K562 (cell line): Measurements from ENCODE around the gene YIF1A. TPM values are rescaled to one million over a fixed set of nuclear protein-coding genes. Genes with fewer than 3 reads are reported as not detected.

Experiments
- ATAC-seq: fragments of 200-7000 bp; cut with Tn5 transposase; 3 replicates; pipeline ENCODE4 v1.9.1; 2020; ENCODE audit warnings: moderate library complexity
- BruUV-seq: library from RNA; stranded (reverse); fragments of 400-500 nt; replicated peaks from 2 replicates; lab custom pipeline; 2021; lab: Mats Ljungman, UMichigan
- CTCF ChIA-PET: fragments of 300-600 bp; formaldehyde crosslinking; extraction: SDS; loops from one replicate; lab custom pipeline; 2021; ENCODE audit warnings: low intra/inter-chr PET ratio; lab: Yijun Ruan, JAX
- POLR2A ChIA-PET: fragments of 300-600, 350-650 bp; sonication (Branson Sonifier 250); formaldehyde crosslinking; extraction: SDS; loops from one replicate; lab custom pipeline; 2021; ENCODE audit warnings: antibody characterized with exemption, inconsistent platforms; lab: Yijun Ruan, JAX
- DNase-seq, 4 experiments: peaks; one replicate each; pipeline versions ENCODE4 v3.0.0 to v3.0.0-alpha.2; 2011 to 2018; ENCODE audit warnings: low spot score in 3 of 4, mixed read lengths in 3 of 4; ENCODE audit errors: extremely low read depth in 1 of 4
- FAIRE-seq: peaks from 2 replicates; lab custom pipeline; 2011; peaks lifted over from hg19 to GRCh38; lab: Jason Lieb, UNC
- H2AFZ ChIP-seq: 2 replicates; pipeline ENCODE4 v1.6.0; 2011; ENCODE audit warnings: low read depth, low read length, control low read depth, inconsistent platforms
- H3K27ac ChIP-seq: fragments of 200-600 bp; 3 replicates; pipeline ENCODE4 v1.8.0; 2011; ENCODE audit warnings: low read depth, mild to moderate bottlenecking, control low read depth, inconsistent platforms, low read length, moderate library complexity, mixed read lengths; ENCODE audit errors: extremely low read depth
- H3K27me3 ChIP-seq, 2 experiments: fragments of 300-600 bp in 1 of 2; 2 replicates in 1 of 2; 3 replicates in 1 of 2; pipeline versions ENCODE4 v1.6.0 to v1.8.0; 2011; ENCODE audit warnings: inconsistent platforms in 2 of 2, low read length in 2 of 2, mild to moderate bottlenecking in 1 of 2, mixed read lengths in 1 of 2, moderate library complexity in 1 of 2; ENCODE audit not compliant: control insufficient read depth in 2 of 2, insufficient read depth in 2 of 2
- H3K36me3 ChIP-seq: fragments of 300-600 bp; 3 replicates; pipeline ENCODE4 v1.8.0; 2011; ENCODE audit warnings: mild to moderate bottlenecking, low read length, inconsistent platforms; ENCODE audit not compliant: control insufficient read depth, insufficient read depth
- H3K4me1 ChIP-seq, 2 experiments: fragments of 200-600 bp in 1 of 2; replicated peaks in 1 of 2; 2 replicates in 1 of 2; 3 replicates in 1 of 2; pipeline versions ENCODE4 v1.5.1 to v1.8.0; 2011; ENCODE audit warnings: inconsistent platforms in 2 of 2, low read length in 2 of 2, mild to moderate bottlenecking in 1 of 2, mixed read lengths in 1 of 2, moderate library complexity in 1 of 2; ENCODE audit not compliant: control insufficient read depth in 2 of 2, insufficient read depth in 2 of 2
- H3K4me2 ChIP-seq: 2 replicates; pipeline ENCODE4 v1.6.1; 2011; ENCODE audit warnings: low read length, control low read depth, inconsistent platforms, mixed read lengths; ENCODE audit not compliant: insufficient read depth
- H3K4me3 ChIP-seq: fragments of 200-600 bp; sonication (generic), shearing (Covaris generic); 2 replicates; pipeline ENCODE4 v1.5.1; 2016; ENCODE audit warnings: control low read depth, inconsistent platforms
- H3K79me2 ChIP-seq: fragments of 200-600 bp; 3 replicates; pipeline ENCODE4 v1.8.0; 2011; ENCODE audit warnings: low read length, inconsistent platforms; ENCODE audit not compliant: control insufficient read depth, insufficient read depth
- H3K9ac ChIP-seq, 2 experiments: 2 replicates each; pipeline versions ENCODE4 v1.6.0 to v1.6.1; 2011; ENCODE audit warnings: low read depth in 2 of 2, low read length in 2 of 2, control low read depth in 1 of 2, inconsistent platforms in 1 of 2, mild to moderate bottlenecking in 1 of 2, mixed read lengths in 1 of 2; ENCODE audit not compliant: insufficient read depth in 1 of 2
- H3K9me1 ChIP-seq: one replicate; pipeline ENCODE4 v1.6.0; 2011; ENCODE audit warnings: inconsistent platforms, mild to moderate bottlenecking, low read length, moderate library complexity; ENCODE audit not compliant: control insufficient read depth, insufficient read depth
- H3K9me3 ChIP-seq: replicated peaks from 2 replicates; pipeline ENCODE4 v1.5.1; 2011; ENCODE audit warnings: low read depth, low read length, inconsistent platforms; ENCODE audit not compliant: control insufficient read depth, insufficient read depth
- H4K20me1 ChIP-seq: replicated peaks from 2 replicates; pipeline ENCODE4 v1.6.1; 2011; ENCODE audit warnings: low read length, inconsistent platforms, mixed read lengths; ENCODE audit not compliant: control insufficient read depth, insufficient read depth
- ATF1 ChIP-seq, 2 experiments: fragments of 450-650 bp in 1 of 2; IDR thresholded peaks; 2 replicates each; pipeline ENCODE4 v1.6.1; 2016; ENCODE audit warnings: missing compliant biosample characterization in 1 of 2, missing genetic modification characterization in 1 of 2
- ATF3 ChIP-seq, 2 experiments: fragments of 450-650 bp in 1 of 2; sonication (generic) in 1 of 2; formaldehyde crosslinking in 1 of 2; IDR thresholded peaks in 1 of 2; conservative IDR thresholded peaks in 1 of 2; 2 replicates each; pipeline versions ENCODE4 v1.6.1 to v1.8.1; 2016 to 2023; ENCODE audit warnings: mild to moderate bottlenecking in 2 of 2, moderate library complexity in 2 of 2, inconsistent platforms in 1 of 2, missing genetic modification reagents in 1 of 2
- CREM ChIP-seq: IDR thresholded peaks from 2 replicates; pipeline ENCODE4 v1.6.1; 2014; ENCODE audit warnings: antibody characterized with exemption, low read depth
- HNRNPL ChIP-seq: fragments of 200-400 bp; formaldehyde crosslinking; IDR thresholded peaks from 2 replicates; pipeline ENCODE4 v1.6.1; 2017; ENCODE audit warnings: low read depth, mild to moderate bottlenecking, low read length
- IFI16 ChIP-seq: fragments of 250-450 bp; sonication (Bioruptor Pico); IDR thresholded peaks from 2 replicates; pipeline ENCODE4 v2.1.2; 2022; ENCODE audit warnings: mild to moderate bottlenecking, inconsistent platforms
- PHB ChIP-seq: fragments of 250-450 bp; sonication (Bioruptor Pico); IDR thresholded peaks from 2 replicates; pipeline ENCODE4 v1.5.0; 2021
- ZBED1 ChIP-seq: IDR thresholded peaks from 2 replicates; pipeline ENCODE4 v1.6.1; 2014
- ZBTB7A ChIP-seq: IDR thresholded peaks from 2 replicates; pipeline ENCODE4 v1.6.1; 2011; ENCODE audit warnings: low read depth, mild to moderate bottlenecking, low read length, moderate library complexity, borderline replicate concordance; ENCODE audit not compliant: control insufficient read depth
- WGBS: fragments of 100-300 bp; shearing (Covaris generic); methylation state at CpG from one replicate; pipeline ENCODE4 v1.1.6; 2016; ENCODE audit warnings: low coverage, mixed read lengths; ENCODE audit not compliant: insufficient coverage; ENCODE audit errors: missing lambda C conversion rate; 5-methylcytosine and 5-hydroxymethylcytosine counted together
- in situ Hi-C: fragments of 300-500 bp; cut with MboI; formaldehyde crosslinking; loops from 4 replicates; pipeline ENCODE4 v1.15.0; 2018; ENCODE audit warnings: inconsistent platforms, mixed read lengths
- intact Hi-C: fragments of 100-400 bp; cut with micrococcal nuclease; formaldehyde crosslinking; loops from 2 replicates; pipeline ENCODE4 v1.14.2; 2022
- polyA plus RNA-seq, 8 experiments: library from polyadenylated mRNA; depleted of rRNA in 4 of 8; stranded (reverse) in 5 of 8; unstranded in 3 of 8; fragments of >200 nt; fragmentation: Nextera tagmentation in 2 of 8; fragmentation: Illumina TruSeq in 1 of 8; extraction: Ambion mirVana in 2 of 8; extraction: Trizol in 1 of 8; gene quantifications; 2 replicates each; pipeline versions ENCODE4 v1.2.1 to v1.2.3, GENCODE V29; 2011 to 2014; ENCODE audit warnings: inconsistent platforms in 1 of 8, missing spikeins in 1 of 8
- total RNA-seq, 7 experiments: library from RNA; depleted of rRNA in 6 of 7; stranded (reverse); fragments of >200 nt in 6 of 7; fragmentation: Illumina TruSeq in 2 of 7; extraction: Trizol in 2 of 7; gene quantifications; 2 replicates each; pipeline versions ENCODE4 v1.2.1 to v1.2.3, GENCODE V29; 2011 to 2021; ENCODE audit warnings: low replicate concordance in 1 of 7

YIF1A gene
- total and polyA plus RNA-seq, 9 of the 15 experiments (the other 6 are each of a cell fraction or from before 2014, with no cell fraction given): 8.6 to 121 (median 77.2) TPM

- WGBS: 93% methylated on average over 10 of the region's 95 CpGs
- TF ChIP-seq ZBED1 (no peak), CREM (0 out of 2 replicates have a peak, but pooled peaks have one; percentile 36), PHB (CRISPR knock-in tag) (no peak), IFI16 (CRISPR knock-in tag) (no peak), HNRNPL (0 out of 2 replicates have a peak, but pooled peaks have one; percentile 16), ZBTB7A (peak; percentile 41; the same call in 1 of the 2 replicates), ATF1 (CRISPR knock-in tag; IDR thresholded peaks at IDR 0.05) (no peak), ATF1 (tag; IDR thresholded peaks at IDR 0.05) (peak; percentile 23; the same call in 1 of the 2 replicates), ATF3 (IDR thresholded peaks at IDR 0.05) (peak; percentile 30; the same call in 1 of the 2 replicates), ATF3 (CRISPR knock-in tag; conservative IDR thresholded peaks at IDR 0.05) (no peak)
- TF ChIP-seq, all 486 proteins: peak for 5
- DNase-seq (peak in 1 of 4 experiments; percentile 35), ATAC-seq (no peak), FAIRE-seq (no peak)
- Histone ChIP-seq H3K27me3 (no peaks in the 10 kb centered on the region; a peak in 1 of 5 replicates), H3K27ac (no peak within 1 kb of the TSS), H2AFZ (no peak within 1 kb of the TSS), H3K4me1 (peaks cover 19 to 60% of the 10 kb centered on the region in 2 experiments), H4K20me1 (0 out of 2 replicates have a peak, but pooled peaks cover 5% of the 10 kb centered on the region), H3K9me1 (no peaks in the 10 kb centered on the region), H3K4me3 (no peak within 1 kb of the TSS), H3K36me3 (peaks cover 8% of the 10 kb centered on the region; the same call in 2 of the 3 replicates), H3K79me2 (peaks cover 19% of the 10 kb centered on the region), H3K9ac (no peak within 1 kb of the TSS), H3K4me2 (no peak within 1 kb of the TSS), H3K9me3 (no peaks in the 10 kb centered on the region)
- no TSS peak for BruUV-seq
- intact Hi-C loops (no loop called here), in situ Hi-C loops (no loop called here)
- POLR2A ChIA-PET: no interaction called here
- CTCF ChIA-PET: no interaction called here
Measured at GRCh38 chr11:66291706-66292542, 3.0 kb upstream of the YIF1A start, which contains the start of gene TMEM151A. Gene TMEM151A, plus strand, starts transcription at chr11:66291894. Its CDS starts 120 bp downstream, at chr11:66292014.
